ENCODE results near the gene TMEM72. TPM values are rescaled to one million over a fixed set of nuclear protein-coding genes. Genes with fewer than 3 reads are reported as not detected.

Gene TMEM72
- total RNA-seq, 2 donors from 2014 or later: not detected

DNA sequence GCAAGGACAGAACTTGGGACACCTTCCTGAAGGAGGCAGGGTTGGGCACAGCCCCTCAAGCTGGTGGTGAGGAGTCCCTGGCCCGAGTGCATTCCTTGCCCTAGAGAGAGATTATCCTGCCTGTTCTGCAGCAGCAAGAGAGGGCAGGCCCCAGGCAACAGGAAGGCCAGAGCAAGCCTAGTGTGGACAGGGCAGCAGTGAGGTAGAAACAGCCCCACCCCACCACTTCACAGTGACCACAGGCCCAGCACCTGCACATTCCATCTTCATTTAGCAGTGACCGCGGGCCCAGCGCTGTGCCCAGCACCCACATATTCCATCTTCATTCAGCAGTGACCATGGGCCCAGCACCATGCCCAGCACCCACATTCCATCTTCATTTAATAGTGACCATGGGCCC lies 16.4 kb upstream of the TMEM72 start:
- DNase-seq (no peak), ATAC-seq (no peak)
- no peaks in the 10 kb centered on the region for H3K36me3 Mint-ChIP-seq (ENCODE audit: low read depth)
- no peak overlapping the region for H3K4me3 Mint-ChIP-seq
- peaks cover 6% of the 10 kb centered on the region for H3K4me1 Mint-ChIP-seq
- H3K27ac Mint-ChIP-seq: no peak overlapping the region
- H3K9me3 ChIP-seq (ENCODE audit: control insufficient read depth, low read length, poor library complexity, severe bottlenecking): no peaks in the 10 kb centered on the region
- H3K27me3 Mint-ChIP-seq: peaks cover 20% of the 10 kb centered on the region

DNA sequence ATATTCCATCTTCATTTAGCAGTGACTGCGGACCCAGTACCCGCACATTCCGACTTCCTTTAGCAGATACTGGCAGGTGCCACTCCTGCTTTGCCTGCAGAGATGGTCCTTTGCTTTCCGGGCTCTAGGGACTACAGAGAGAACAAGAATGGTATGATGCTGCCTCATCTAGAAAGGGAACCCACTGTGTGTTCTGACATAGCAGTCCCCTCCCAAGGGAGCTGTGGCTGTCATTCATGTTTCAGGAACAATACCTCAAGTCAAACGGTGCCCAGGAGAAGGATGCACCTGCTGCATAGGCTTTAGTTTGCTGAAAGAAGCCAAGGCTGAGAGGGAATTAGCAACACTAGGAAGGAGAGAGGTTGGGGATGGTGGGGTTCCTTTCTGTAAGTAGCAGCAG lies 15.9 kb upstream of the TMEM72 start:
- H3K4me3 Mint-ChIP-seq: no peak overlapping the region
- peaks cover 6% of the 10 kb centered on the region for H3K4me1 Mint-ChIP-seq
- H3K36me3 Mint-ChIP-seq (ENCODE audit: low read depth): no peaks in the 10 kb centered on the region
- H3K9me3 ChIP-seq (ENCODE audit: control insufficient read depth, low read length, poor library complexity, severe bottlenecking): no peaks in the 10 kb centered on the region
- peaks cover 20% of the 10 kb centered on the region for H3K27me3 Mint-ChIP-seq
- ATAC-seq (no peak), DNase-seq (no peak)
- H3K27ac Mint-ChIP-seq: no peak overlapping the region

DNA sequence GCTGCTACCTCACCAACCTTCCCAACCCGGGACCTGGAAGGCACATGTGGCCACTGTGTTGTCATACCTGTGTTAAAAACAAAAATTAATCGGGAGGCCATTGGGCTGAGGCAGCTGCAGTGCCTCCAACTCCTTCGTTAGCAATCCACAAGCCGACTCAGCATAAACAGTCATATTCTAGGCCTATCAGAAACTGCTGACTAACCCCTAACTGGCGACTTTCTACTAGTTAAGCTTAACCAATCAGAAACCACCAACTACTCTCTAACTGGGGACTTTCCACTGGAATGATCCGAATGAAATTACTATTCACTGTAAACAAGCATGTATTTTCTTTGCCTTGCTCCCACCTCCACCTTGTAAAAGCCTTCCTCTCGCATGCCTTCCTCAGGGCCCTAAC lies 14.1 kb upstream of the TMEM72 start:
- no peak for ATAC-seq
- H3K9me3 ChIP-seq (ENCODE audit: control insufficient read depth, low read length, poor library complexity, severe bottlenecking): no peaks in the 10 kb centered on the region
- peaks cover 25% of the 10 kb centered on the region for H3K27me3 Mint-ChIP-seq
- H3K36me3 Mint-ChIP-seq (ENCODE audit: low read depth): no peaks in the 10 kb centered on the region
- no peak overlapping the region for H3K4me3 Mint-ChIP-seq
- no peak overlapping the region for H3K27ac Mint-ChIP-seq
- H3K4me1 Mint-ChIP-seq: peaks cover 2% of the 10 kb centered on the region
- DNase-seq: no peak

DNA sequence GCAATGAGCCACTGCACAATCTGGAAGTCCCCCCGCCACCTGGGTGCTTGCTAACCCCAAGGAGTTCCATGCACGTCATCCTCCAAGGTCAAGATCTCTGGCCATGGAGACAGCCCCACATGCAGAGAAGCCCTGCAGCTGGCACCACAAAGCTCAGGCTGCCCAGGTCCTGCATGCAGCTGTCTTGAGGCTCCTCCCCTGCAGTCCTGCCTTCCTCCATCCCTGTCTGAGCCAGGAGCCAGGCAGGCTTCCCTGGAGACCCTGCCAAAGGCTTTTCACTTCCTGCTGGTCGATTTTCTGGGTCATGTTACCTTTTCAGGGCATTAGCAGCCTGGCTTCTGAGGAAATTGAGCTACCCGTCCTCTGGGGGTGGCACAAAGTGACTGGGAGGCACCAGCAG lies 12.5 kb upstream of the TMEM72 start:
- H3K9me3 ChIP-seq (ENCODE audit: control insufficient read depth, low read length, poor library complexity, severe bottlenecking): no peaks in the 10 kb centered on the region
- H3K4me1 Mint-ChIP-seq: no peaks in the 10 kb centered on the region
- ATAC-seq (no peak), DNase-seq (no peak)
- H3K27ac Mint-ChIP-seq: no peak overlapping the region
- no peak overlapping the region for H3K4me3 Mint-ChIP-seq
- no peaks in the 10 kb centered on the region for H3K36me3 Mint-ChIP-seq (ENCODE audit: low read depth)
- peaks cover 16% of the 10 kb centered on the region for H3K27me3 Mint-ChIP-seq

DNA sequence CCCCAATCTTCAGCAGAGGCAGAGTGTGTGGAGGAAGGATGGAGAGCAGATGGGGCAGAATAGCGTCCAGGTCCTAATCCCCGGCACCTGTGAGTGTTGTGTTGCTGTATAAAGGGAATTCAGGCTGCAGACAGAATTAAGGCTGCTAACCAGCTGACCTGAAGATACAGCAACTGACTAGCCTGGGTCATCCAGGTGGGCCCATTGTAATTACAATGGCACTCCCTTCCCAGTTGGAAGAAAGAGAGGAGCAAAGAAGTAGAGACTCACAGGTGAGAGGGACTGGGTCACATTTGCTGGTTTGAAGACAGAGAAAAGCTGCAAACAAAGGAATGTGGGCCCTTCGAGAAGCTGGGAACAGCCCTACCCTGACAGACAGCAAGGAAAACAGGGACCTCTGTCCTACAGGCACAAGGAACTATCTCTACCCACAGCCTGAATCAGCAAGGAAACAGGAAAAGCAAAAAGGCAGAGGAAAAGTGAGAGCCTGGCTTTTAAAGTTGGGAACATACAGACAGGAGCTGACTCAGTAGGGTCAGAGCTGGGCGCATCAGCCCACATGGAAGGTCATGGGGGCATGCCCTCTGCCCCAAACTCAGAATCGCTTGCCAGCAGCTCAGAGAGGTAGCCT lies 11.6 kb upstream of the TMEM72 start:
- H3K36me3 Mint-ChIP-seq (ENCODE audit: low read depth): no peaks in the 10 kb centered on the region
- H3K4me3 Mint-ChIP-seq: no peak overlapping the region
- no peaks in the 10 kb centered on the region for H3K9me3 ChIP-seq (ENCODE audit: control insufficient read depth, low read length, poor library complexity, severe bottlenecking)
- DNase-seq: no peak
- ATAC-seq: no peak
- no peak overlapping the region for H3K27ac Mint-ChIP-seq
- peaks cover 16% of the 10 kb centered on the region for H3K27me3 Mint-ChIP-seq
- H3K4me1 Mint-ChIP-seq: no peaks in the 10 kb centered on the region

DNA sequence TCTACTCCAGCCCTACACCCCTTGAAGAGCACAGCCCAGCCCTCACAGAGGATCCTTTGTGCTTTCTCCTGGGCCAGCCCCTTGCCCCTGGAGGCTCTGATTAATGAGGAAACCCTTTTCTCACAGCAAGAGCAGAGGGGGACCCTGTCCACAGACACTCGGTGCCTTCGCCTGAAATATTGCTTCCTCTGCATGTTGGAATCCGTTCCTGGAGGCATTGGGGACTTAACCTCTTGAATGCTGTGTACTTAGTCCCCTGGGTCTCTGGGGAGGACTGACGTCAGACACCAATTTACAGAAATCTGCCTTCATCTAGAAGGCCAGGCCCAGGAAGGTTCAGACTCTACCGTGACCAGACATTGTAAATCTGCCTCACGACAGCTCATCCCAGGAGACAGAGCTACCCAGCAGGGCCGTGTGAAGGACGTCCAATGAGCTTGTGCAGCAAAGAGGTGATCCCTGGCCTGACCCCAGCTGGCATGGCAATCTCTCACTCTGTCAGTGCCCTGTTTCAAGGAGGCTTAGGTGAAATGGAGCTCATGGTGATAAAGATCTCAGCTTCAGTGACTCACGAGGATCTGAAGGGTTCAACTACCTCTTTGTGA lies 8.1 kb upstream of the TMEM72 start:
- ATAC-seq (no peak), DNase-seq (no peak)
- no peaks in the 10 kb centered on the region for H3K9me3 ChIP-seq (ENCODE audit: control insufficient read depth, low read length, poor library complexity, severe bottlenecking)
- Mint-ChIP-seq H3K4me3 (no peak overlapping the region), H3K27ac (no peak overlapping the region), H3K36me3 (ENCODE audit: low read depth) (no peaks in the 10 kb centered on the region), H3K27me3 (peaks cover 12% of the 10 kb centered on the region), H3K4me1 (no peaks in the 10 kb centered on the region)

DNA sequence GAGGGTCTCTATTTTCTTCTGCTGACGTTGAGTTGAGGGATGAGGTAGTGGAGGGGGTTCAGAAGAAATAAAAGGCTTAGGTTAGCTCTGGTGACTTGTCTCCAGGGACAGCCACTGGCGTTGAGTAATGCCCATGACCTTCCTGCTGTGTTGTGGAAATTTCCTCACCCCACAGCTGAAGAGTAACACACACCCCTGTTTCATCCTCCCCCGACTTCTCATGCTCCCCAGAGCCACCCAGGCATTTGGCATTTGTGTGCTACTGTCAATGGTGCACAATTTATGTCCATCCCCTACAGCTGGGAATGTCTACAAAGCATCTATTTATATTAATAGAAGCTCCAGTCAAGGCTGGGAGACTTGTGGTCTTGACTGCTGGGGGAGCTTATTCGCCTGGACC lies 4.7 kb upstream of the TMEM72 start:
- Mint-ChIP-seq H3K4me3 (no peak overlapping the region), H3K27me3 (peaks cover 17% of the 10 kb centered on the region), H3K36me3 (ENCODE audit: low read depth) (no peaks in the 10 kb centered on the region), H3K27ac (no peak overlapping the region), H3K4me1 (no peaks in the 10 kb centered on the region)
- no peak for ATAC-seq
- no peak for DNase-seq
- H3K9me3 ChIP-seq (ENCODE audit: control insufficient read depth, low read length, poor library complexity, severe bottlenecking): no peaks in the 10 kb centered on the region

DNA sequence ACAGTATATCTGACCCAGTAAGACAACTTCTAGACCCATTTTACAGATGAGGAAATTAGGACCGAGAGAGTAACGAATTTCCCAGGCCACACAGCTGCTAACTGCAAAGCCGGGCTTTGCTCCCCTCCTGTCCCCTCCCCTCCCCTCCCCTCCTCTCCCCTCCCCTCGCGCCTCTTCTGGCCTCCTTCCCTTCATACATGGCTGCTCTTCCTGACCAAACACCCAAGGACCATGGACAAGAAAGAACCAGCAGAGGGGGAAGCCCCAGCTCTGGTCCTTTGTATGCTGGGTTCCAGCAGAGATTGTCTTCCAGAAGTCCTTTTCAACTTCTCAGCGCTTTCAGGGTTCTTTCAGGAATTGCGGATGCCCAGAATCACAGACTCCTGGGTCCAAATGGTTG lies 3.6 kb upstream of the TMEM72 start:
- Mint-ChIP-seq H3K27me3 (peaks cover 15% of the 10 kb centered on the region), H3K27ac (no peak overlapping the region), H3K4me3 (no peak overlapping the region), H3K4me1 (no peaks in the 10 kb centered on the region), H3K36me3 (ENCODE audit: low read depth) (no peaks in the 10 kb centered on the region)
- ATAC-seq (no peak), DNase-seq (no peak)
- H3K9me3 ChIP-seq (ENCODE audit: control insufficient read depth, low read length, poor library complexity, severe bottlenecking): no peaks in the 10 kb centered on the region

DNA sequence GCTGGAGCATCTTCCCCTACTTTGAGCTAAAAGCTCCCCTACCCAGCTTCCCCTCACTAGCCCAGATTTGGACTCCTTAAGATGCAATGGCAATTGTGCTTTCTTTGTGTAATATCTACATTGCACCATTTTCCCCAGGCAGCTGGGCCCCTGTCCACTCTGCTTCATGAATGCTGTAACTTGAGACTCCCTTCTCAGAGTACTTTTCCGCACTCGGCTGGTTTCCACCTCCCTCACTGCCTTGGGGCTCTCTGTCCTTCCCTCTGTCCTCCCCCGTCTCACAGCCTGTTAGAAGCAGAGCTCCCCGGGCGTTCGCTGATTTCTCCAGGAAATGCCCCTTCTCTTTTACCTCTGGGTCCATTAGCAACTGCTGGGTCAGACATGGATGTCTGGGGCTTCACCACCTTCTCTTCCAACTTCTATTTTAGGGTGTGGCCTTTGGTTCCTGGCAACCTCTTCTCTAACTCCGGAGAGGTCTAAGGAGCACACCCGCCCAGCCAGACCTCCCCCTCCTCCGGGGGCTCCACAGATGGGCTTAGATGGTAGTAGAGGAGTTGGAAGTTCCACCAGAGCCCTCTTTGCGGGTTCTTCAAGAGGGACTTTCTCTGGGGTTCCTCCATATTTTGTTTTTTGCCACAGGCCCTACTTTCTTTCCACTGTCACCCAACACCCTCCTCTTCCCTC lies 2.9 kb upstream of the TMEM72 start:
- ATAC-seq (no peak), DNase-seq (no peak)
- Mint-ChIP-seq H3K4me3 (no peak overlapping the region), H3K4me1 (peaks cover 2% of the 10 kb centered on the region), H3K27ac (no peak overlapping the region), H3K27me3 (peaks cover 15% of the 10 kb centered on the region), H3K36me3 (ENCODE audit: low read depth) (no peaks in the 10 kb centered on the region)
- H3K9me3 ChIP-seq (ENCODE audit: control insufficient read depth, low read length, poor library complexity, severe bottlenecking): no peaks in the 10 kb centered on the region

DNA sequence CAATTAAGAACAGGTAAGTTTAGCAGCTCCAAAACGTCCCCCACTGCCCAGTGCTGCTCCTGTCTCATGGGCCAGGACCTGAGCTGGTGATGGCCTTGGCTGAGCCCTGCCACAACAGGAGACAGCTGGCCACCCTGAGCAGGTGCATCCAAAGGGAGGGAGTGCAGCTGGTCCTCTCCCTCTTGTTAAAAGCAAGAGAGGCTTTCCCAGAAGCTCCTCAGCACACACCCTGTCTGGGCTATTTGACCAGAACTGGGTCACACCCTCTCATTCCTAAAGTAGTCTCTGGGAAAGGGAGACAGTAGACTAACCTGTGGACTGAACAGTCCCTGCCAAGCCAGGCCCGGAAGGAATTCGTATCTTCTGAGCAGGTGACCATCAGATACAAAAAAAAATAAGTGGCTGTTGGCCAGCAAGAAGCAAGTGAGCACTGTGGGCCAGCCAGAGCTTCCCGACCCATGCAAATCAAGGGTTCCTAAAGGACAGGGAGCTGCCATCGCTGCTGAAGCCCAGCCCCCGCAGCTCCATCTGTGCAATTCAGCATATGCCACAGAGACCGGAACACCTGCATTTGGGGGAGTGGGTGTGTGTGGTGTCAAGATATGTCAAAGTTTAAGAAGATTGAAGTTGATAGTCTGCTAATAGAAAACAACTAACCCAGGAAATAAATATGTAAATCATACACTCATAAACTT lies 2.1 kb upstream of the TMEM72 start:
- no peak for DNase-seq

DNA sequence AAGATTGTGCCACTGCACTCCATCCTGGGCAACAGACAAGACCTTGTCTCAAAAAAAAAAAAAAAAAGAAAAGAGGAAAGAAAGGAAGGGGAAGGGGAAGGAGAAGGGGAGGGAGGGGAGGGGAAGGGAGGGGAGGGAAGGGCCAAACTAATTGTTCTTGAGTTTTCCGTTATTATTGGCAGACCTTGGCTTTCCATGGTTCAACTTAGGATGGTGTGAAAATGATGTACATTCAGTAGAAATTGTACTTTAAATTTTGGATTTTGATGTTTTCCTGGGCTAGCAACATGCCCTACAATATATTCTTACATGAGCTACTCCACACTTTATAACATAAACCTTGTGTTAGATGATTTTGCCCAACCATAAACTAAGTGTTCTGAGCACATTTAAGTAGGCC lies 1.2 kb upstream of the TMEM72 start:
- no peaks in the 10 kb centered on the region for H3K36me3 Mint-ChIP-seq (ENCODE audit: low read depth)

More for the DNA sequence above, 2.1 kb upstream of the TMEM72 start:
- Mint-ChIP-seq H3K36me3 (ENCODE audit: low read depth) (no peaks in the 10 kb centered on the region), H3K27me3 (peaks cover 15% of the 10 kb centered on the region), H3K27ac (no peak overlapping the region), H3K4me1 (peaks cover 7% of the 10 kb centered on the region), H3K4me3 (no peak overlapping the region)
- no peaks in the 10 kb centered on the region for H3K9me3 ChIP-seq (ENCODE audit: control insufficient read depth, low read length, poor library complexity, severe bottlenecking)
- no peak for ATAC-seq

DNA sequence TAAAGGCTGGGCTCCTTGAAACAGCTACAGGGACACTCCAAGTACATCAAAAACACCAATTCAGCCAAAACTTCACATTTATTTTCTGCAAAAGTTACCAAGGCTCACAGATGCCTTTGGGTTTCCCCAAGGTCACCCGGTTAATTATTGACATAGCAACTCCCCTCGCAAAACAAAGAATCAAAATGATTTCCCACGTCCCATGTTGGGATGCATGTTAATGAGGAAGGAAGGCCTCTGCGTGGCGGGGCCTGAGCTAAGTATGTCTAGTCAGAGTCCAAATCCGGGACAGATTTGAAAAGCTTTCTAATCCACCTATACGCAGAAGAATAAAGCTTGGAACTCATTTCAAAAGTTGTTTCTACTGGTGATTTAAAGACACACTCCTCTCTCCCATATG lies 535 bp upstream of the TMEM72 start:
- peaks cover 7% of the 10 kb centered on the region for H3K4me1 Mint-ChIP-seq
- DNase-seq (no peak), ATAC-seq (no peak)
- no peaks in the 10 kb centered on the region for H3K36me3 Mint-ChIP-seq (ENCODE audit: low read depth)
- no peaks in the 10 kb centered on the region for H3K9me3 ChIP-seq (ENCODE audit: control insufficient read depth, low read length, poor library complexity, severe bottlenecking)
- H3K4me3 Mint-ChIP-seq: no peak overlapping the region
- no peak overlapping the region for H3K27ac Mint-ChIP-seq
- H3K27me3 Mint-ChIP-seq: peaks cover 20% of the 10 kb centered on the region

More for the DNA sequence above, 1.2 kb upstream of the TMEM72 start:
- H3K4me3 Mint-ChIP-seq: no peak overlapping the region
- H3K27me3 Mint-ChIP-seq: peaks cover 15% of the 10 kb centered on the region
- no peak for ATAC-seq
- H3K27ac Mint-ChIP-seq: no peak overlapping the region
- H3K4me1 Mint-ChIP-seq: peaks cover 7% of the 10 kb centered on the region
- DNase-seq: no peak
- H3K9me3 ChIP-seq (ENCODE audit: control insufficient read depth, low read length, poor library complexity, severe bottlenecking): no peaks in the 10 kb centered on the region

DNA sequence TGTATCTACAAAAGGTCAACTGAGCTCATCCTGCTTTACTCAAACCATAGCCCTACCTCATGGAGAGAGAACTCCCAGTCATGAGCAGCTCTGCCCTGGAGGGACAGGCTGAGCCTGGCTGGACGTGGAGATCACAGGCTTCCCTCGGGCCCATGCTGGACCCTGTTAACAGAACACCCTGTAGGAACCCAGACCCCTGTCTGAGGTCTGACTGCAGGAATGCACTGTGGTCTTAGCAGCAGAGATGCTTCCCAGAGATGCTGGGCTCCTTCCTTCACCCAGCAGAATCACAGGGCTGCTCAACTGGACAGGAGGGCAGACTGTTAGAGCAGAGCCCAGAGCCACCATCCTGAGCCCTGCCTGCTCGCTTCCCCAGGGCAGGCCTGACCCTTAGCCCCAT lies 814 bp downstream of the TMEM72 start:
- DNase-seq (no peak), ATAC-seq (no peak)
- H3K27me3 Mint-ChIP-seq: peaks cover 25% of the 10 kb centered on the region
- H3K4me1 Mint-ChIP-seq: peaks cover 8% of the 10 kb centered on the region
- H3K4me3 Mint-ChIP-seq: no peak overlapping the region
- no peaks in the 10 kb centered on the region for H3K36me3 Mint-ChIP-seq (ENCODE audit: low read depth)
- H3K9me3 ChIP-seq (ENCODE audit: control insufficient read depth, low read length, poor library complexity, severe bottlenecking): no peaks in the 10 kb centered on the region
- no peak overlapping the region for H3K27ac Mint-ChIP-seq

Data from T-helper 17 cell (primary cell).